ENCODE measurements around the gene NPBWR2.
"Not testable (repeated sequence)": the region's sequence is repeated elsewhere in the genome, so short reads cannot be mapped to it uniquely, and the experiment has no call there.

NPBWR2 gene

DNA sequence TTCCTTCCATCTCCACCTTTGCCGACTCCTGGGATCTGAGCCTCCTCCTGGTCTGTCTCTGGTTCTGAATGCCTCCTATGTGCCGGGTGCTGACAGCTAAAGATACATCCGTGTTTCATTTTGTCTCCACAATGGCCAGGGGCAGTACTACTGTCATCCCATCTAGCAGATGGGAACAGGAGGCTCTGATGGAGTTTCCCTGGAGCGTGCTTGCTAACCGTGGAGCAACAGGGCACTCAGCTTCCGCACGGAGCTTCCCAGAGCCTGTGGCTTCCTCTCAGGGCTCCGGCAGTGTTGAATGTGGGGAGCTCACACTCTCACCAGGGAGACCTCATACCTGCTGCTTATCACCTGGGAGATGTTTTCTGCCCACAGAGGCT lies 11.9 kb upstream of the NPBWR2 start:
- no peak for DNase-seq (ENCODE audit: low read depth, low spot score)

DNA sequence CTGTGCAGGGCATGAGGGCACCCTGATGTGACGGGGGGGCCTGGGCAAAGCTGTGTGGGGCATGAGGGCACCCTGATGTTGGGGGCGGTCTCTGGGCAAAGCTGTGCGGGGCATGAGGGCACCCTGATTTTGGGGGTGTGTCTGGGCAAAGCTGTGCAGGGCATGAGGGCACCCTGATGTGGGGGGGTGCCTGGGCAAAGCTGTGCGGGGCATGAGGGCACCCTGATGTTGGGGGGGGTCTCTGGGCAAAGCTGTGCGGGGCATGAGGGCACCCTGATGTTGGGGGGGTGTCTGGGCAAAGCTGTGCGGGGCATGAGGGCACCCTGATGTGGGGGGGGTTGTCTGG lies 10.0 kb upstream of the NPBWR2 start:
- DNase-seq (ENCODE audit: low read depth, low spot score) = not testable (repeated sequence)

DNA sequence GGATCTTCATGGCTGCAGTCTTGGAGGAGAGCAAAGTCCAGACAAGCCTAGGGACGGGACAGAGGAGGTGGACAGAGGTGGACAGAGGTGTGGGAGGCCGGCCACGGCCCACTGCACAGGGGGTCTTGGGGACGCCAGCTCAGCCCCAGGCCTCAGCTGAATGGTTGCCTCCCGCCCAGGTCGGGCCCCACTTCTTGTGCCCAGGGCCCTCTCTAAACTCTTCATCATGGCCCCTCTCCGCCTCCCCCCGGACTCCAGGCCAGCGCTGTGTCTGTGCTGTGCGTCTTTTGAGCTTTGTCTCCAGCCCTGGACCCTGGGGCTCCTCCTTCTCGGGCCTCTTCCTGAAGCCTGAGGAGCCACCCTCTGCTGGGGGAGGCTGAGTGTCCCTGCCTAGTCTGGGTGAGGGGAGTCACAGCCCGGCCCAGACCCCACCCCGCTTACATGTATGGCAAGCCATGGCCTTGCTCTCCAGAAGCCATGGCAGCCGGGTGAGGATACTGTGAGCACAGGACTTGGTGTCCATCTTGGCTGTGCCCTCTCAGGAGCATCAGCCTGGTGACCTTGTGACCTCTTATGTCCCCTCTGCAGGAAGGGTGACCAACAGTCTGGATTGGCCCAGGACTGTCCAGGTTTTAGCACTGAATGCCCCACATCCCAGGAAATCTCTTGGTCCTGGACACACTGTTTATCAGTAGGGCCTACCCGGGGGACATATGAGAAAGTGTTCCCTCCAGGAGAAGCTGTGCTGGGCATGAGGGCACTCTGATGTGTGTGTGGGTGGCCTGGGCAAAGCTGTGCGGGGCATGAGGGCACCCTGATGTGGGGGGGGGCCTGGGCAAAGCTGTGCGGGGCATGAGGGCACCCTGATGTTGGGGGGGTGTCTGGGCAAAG lies 9.4 kb upstream of the NPBWR2 start:
- DNase-seq (ENCODE audit: low read depth, low spot score) = no peak

DNA sequence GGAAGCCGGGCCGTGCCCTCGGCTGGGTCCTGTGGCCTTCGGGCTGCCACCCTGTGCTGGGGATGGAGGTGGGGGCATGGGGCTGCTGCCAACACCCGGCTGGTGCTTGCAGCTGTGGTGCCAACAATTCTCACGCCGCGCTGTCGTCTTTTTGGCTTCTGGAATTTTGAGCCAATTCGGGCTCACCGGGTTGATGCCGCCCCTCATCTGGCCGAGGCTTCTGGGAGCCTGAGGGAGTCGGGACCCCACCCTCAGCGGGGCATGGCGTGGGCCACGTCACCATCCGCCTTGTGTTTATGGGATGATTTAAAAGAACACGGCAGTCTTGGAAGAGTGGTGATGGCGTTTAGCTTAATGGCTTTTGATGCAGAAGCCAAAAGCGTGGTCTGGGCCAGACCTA lies 8.7 kb upstream of the NPBWR2 start:
- DNase-seq (ENCODE audit: low read depth, low spot score) = no peak

DNA sequence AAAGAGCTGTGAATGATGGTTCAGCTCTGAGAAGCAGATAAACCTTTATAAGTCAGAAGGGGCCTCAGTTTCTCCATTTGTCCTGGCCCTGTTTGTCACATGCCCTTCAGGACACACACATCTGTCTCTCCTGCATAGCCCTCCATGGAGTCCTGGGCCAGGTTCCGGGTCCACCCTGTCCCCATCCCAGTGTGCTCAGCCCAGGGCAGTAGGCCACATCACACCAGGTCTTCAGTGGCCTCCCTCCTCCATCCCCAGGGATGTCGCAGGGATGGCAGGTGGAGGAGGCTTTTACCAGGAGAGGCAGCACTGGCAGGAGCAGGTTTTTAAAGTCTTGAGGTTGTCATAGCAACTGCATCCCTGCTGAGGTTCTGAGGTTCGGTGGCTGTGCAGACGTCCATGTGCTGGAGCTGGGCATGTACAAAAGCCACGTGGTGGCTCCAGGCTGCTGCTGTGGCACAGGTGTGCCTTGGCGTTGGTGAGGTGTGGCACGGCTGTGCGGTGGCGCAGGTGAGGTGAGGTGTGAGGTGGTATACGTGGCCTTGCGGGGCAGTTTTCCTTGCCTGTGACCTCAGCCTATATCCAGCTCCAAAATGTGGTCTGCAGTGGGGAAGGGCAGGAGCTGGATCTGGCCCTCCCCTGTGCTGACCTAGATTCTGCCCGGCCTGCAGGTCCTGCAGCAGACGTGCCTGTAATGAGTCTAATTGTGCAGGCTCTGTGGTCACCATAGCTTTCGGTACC lies 8.0 kb upstream of the NPBWR2 start:
- no peak for DNase-seq (ENCODE audit: low read depth, low spot score)

DNA sequence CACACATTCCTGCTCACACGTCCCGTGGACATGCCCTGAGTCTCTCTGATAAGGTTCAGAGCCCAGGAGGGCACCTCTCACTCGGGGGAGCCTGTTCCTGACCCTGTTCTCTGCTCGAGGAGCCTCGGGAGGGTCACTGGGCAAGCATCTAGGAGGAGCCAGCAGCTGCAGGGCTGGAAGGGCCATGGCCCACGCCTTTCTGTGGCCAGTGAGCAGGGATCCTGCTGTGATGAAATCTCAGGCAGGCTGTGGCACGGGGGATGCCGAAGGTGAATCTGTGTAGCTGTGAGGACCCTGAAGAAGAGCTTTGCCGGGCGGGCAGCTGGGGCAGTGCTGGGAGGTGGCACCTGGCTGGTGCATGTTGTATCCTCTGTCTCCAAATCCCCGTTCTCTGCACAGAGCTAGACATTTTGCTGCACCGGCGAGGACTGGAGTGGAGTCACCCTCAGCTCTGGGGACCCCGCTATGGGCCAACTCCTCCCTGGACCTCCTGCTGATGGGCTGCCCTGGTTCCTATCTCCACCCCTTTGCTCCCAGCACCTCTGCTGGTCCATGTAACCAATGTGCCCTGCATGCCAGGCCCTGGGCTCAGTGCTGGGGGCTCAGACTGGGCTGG lies 7.1 kb upstream of the NPBWR2 start:
- DNase-seq (ENCODE audit: low read depth, low spot score) = no peak

DNA sequence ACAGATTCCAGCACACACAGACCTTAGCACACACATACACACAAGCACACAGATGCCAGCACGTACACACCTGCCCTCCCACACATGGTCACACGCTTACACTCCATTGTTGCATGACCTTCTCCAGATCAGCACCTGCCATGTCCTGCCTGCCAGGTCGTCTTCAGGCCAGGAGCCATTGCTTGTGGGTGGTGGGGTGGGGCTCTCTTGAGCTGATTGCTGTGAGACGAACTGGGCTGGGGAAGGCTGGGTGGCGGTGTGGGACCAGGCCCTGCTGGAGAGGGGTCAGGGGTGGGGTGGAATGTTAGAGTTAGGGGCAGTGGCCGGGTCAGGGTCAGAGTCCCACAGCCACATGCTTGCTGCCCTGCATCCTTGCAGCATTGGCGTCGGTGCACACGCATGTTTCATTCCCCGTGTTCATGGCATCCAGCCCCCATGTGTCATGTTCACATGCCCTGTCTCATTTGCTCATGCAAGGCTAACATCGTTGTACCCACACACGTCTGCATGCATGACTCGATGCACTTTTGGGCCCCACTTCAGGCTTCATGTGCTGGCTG lies 6.5 kb upstream of the NPBWR2 start:
- no peak for DNase-seq (ENCODE audit: low read depth, low spot score)

DNA sequence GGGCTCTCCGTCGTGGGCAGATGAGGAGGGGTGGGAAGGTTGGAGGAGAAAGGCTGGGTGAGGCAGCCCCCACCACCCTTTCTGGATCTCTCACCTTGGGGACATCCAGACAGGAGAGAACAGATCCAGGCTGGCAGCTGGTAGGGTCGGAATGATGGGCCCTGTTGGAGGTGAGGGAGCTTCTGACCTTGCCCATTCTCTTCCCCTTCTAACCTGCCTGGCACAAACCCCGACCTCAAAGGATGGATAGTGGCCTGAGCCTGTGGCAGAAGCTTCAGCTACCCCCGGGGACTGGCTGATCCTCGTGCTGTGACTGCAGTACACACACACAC lies 6.0 kb upstream of the NPBWR2 start:
- no peak for DNase-seq (ENCODE audit: low read depth, low spot score)

DNA sequence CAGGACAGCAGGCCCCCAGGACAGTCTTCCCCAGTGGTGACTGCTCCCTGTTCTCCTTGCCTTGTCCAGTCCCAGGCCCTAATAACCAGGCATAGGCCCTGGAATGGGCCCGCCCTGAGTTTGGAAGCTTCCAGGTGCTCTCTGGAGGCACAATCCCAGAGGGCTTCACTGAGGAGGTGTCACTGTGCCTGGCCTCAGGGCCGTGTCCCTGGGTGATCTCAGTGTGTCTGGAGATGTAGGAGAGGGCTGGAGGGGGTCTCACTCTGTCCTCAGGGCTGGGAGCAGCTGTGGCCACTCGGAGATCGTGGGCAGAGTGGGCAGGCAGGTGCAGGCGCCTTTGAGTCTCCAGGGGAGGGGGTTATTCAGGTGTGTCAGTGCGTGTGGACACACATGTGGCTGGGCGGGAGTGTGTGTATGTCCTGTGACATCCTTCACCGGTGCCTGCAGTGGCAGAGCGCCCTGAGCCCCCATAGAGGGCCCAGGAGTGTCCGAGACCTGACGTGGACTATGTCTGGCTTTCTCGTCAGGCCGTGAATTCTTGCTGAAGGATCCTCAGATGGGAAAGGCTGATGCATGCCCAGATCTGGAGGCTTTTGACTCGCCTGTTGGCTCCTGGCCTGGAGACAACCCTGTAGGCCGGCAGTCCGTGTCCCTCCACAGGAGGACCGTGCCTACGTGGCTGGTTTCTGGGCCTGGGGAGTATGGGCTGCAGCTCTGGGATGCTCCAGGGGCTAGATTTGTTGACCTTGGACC lies 5.5 kb upstream of the NPBWR2 start:
- DNase-seq (ENCODE audit: low read depth, low spot score) = no peak

DNA sequence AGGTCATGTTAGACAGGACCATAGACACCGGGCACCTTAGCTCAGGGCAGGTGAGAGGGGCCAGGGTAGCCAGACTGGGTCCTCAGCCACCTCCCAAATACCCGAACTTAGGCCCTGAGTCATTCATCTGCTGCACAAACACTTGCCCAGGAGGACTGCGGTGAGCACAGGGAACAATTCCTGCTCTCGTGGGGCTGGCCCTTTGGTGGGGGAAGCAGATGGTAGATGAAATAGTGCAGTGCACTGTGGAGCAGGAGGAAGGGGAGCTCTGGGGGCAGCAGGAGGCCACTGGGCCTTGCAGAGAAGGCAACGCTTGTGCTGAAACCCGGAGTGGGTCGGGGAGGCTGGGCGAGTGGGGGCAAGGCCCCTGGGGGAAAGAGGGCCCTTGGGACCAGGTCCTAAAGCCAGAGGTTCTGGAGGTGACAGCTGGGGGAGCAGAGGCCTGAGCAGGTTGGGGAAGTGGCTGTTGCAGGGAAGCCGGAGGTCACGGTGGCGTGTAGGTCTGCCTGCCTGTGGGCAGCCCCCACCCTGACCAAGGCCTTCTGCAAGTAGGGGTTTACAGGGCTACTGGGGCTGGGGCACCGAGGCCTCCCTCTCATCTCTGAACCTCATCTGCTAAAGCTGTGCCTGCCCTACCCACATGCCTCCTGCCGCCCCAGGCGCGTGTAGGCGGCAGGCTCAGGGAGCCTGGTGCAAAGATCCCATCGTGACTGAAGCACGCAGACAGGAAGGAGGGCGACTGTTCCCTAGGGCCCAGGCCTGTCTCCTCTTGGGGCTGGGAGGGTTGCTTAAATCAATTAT lies 4.7 kb upstream of the NPBWR2 start:
- no peak for DNase-seq (ENCODE audit: low read depth, low spot score)

DNA sequence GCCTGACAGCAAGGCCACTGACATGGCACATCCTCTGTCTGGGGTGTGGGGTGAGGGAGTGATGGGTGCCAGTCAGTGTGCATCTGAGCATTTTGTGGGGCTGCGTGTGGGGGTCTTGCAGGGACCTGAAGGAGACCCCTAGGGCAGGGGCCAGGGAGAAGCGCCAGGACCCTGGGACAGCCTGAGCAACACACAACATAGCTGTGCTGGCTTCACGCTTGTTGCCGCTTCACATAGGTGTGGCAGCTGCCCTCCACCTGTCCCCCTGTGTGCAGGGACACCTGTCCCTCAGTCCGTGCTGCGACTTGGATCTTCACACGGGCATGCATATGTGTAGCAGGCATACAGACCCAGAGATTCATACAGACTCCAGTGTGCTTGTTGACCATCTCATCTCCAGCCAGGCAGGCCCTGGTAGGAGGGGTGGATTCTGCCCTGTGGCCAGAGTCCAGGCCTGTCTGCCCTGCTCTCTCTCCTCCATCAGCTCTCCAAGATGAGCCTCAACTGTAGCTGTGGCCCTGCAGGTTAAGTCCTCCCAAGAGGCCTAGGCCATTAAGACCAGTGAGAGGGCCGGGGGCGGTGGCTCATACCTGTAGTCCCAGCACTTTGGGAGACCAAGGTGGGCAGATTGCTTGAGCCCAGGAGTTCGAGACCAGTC lies 3.2 kb upstream of the NPBWR2 start:
- no peak for DNase-seq (ENCODE audit: low read depth, low spot score)

DNA sequence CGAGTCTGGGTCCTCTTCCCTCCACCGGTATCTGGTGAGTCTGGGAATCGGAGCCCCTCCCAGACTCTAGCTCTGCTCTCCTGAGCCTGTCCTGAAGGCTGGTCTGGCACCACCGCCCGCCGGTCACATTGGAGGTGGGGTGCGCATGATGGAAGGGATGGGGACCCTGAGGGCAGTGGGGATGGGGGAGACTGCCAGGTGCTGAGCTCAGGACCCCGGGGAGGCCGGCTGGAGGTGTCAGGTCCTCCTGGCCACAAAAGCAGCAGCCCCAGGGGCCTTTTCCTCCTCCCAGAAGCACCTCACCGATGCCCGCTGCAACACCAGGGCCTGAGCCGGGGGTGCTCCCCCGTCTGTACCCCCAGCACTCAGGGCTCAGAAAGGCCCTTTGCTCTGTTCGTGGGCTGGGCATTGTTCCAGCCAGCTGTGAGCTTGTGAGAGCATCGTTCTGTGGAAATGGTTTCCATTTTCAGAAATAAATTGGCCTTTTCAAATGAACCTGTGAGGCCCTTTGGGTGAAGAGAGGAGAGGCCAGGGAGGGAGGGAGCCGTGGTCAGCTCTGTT lies 2.5 kb upstream of the NPBWR2 start:
- DNase-seq (ENCODE audit: low read depth, low spot score) = no peak

DNA sequence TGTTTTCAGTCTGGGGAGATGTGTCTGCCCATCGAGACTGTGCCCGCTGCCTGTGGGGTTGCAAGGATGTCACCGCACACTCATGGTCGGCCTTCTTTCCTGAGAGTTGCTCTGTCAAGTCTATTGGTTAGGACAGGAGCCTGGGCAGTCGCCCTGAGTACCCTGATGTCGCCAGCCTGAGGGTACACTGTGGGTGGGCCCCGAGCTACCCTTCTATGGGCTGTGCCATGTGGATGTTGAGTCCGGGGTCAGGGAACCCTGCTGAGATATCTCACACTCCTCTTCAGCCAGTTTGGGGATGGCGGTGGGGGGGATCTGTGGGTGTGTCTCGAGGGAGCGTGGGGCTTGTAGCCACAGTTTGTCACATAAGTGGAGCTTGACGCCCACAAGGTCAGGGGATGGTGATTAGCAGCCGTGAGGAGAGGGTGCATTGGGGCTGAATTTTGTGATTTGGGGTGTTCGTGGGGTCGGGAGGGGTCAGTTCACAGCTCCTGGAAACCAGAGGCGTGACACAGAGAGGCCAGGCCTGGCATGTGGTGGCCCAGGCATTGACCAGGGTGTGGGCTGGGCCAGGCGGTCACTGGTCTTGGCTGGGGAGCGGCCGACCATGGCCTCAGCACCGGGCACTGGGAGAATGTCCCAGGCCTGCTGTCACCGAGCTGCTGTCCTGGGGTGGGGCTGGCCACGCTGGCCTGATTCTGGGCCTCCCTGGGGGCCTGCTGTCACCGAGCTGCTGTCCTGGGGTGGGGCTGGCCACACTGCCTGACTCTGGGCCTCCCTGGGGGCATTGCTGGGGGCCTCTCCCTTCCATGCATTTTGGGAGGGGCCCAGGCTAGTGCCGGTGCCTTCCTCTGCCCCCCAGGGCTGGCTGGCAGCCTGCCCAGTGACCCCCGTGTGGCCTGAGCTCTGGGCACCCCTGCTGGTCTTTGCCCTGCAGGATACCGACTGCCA lies 1.6 kb upstream of the NPBWR2 start:
- DNase-seq (ENCODE audit: low read depth, low spot score) = no peak

DNA sequence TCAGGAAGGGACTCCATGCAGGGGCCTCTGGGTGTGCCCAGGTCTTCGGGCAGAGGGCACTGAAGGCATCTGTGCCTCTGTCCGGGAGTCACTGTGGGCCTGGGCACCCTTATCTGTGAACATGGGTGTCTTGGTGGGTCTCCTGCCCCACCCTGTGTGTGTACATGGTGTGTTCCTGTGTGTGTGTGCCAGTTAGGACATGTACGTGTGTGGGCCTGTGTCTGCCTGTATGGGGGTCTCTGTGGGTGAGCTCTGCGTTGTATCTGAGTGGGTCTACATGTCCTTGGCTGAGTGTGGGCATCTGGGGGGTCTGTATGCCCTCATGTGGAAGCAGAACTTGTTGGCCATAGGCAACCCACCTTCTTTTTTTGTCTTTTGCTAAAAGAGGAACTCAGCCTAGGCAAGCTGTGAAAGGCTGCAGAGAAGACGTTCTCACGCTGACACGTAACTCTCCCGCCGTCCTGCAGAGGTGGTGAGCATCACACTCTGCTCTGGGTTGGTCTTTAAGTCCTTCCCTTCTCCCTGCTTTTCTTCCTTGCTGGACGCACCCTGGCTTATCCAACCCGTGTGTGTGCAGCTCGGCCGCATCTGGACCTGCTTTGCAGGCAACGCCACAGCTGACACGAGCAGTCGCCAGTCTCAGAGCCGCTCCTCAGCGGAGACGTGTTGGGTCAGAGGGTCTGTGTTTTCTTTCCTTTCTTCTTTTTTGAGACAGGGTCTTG lies 532 bp upstream of the NPBWR2 start:
- DNase-seq (ENCODE audit: low read depth, low spot score) = no peak

DNA sequence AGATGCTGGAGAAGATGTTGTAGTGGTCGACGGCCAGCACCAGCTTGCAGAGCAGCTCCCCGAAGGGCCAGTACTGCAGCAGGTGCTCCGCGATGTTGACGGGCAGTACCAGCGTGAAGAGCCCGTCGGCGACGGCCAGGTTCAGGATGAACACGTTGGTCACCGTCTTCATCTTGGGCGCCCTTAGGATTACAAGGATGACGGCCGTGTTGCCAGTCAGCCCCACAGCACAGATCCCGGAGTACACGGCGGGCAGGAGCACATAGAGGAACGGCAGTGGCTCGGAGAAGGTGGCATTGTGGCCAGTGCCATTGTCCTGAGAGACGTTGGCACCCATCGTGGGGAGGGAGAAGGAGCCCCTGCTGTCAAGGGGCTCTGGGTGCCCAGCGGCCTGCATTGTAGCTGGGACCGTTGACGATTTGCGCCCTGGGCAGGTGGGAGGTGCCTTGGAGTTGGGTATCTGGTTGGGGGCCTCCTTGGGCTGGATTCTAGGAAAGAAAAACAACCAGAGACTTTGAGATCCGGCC lies 867 bp downstream of the NPBWR2 start:
- no peak for DNase-seq (ENCODE audit: low read depth, low spot score)

DNA sequence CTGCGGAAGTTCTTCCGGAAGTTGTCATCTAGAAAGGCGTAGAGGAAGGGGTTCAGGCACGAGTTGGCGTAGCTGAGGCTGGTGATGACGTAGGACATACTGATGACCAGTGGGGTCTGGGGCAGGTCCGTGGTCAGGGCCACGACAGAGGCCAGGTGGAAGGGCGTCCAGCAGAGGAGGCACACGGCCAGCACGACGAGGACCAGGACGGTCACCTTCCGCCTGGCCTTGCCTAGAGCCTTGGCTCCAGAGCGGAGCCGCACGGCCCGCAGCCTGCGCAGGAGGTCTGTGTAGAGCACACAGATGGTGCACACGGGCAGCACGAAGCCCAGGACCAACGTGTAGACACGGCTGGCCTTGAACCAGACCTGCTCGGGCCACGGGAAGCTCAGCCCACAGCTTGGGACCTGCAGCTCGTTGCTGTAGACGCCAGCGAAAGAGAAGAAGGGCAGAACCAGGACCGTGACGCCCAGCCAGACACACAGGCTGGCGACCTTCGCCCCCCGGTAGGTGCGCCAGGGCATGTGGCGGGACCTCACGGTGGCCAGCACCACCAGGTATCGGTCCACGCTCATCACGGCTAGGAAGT lies 1.4 kb downstream of the NPBWR2 start:
- DNase-seq (ENCODE audit: low read depth, low spot score) = no peak

DNA sequence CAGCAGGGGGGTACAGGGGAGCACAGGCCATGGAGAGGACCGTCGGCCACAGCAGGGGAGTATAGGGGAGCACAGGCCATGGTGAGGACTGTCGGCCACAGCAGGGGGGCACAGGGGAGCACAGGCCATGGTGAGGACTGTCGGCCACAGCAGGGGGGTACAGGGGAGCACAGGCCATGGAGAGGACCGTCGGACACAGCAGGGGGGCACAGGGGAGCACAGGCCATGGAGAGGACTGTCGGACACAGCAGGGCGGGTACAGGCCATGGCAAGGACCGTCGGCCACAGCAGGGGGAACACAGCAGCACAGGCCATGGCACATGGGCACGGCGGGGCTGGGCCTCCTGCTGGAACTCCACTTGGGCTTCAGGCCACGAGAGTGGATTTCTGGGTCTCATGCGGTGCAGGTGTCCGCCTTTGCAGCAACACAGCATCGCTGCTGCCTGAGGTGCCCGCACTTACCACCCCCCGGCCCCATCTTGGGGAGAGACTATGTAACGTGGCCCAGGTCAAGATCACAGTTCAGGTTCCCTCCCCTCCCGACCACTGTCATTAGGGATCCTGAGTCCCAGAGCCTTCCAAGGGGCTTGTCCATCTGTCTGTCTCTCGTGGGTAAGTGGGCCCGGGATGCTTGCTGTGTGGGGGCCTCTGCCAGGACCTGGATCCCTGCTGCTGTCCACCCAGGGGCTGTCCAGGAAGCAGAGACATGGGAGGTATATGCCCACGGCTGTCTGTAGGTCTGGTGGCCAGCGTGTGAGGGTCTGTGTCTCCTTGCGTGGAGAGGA lies 2.5 kb downstream of the NPBWR2 start:
- no peak for DNase-seq (ENCODE audit: low read depth, low spot score)

All from activated naive CD8-positive, alpha-beta T cell treated with anti-CD3 and anti-CD28 coated beads, Interleukin-2, amount 50 U/mL, for 16 hours (primary cell).